Stimulated activated CD4-positive, alpha-beta T cell treated with anti-CD3 and anti-CD28 coated beads, Interleukin-12 subunit alpha, Interleukin-12 subunit beta, amount 100 ng/mL, for 4 hours (primary cell): Measurements from ENCODE around the gene DNER.

Source experiments
- DNase-seq: peaks from one replicate; pipeline ENCODE4 v3.0.0-alpha.2; 2020

DNER gene

DNA sequence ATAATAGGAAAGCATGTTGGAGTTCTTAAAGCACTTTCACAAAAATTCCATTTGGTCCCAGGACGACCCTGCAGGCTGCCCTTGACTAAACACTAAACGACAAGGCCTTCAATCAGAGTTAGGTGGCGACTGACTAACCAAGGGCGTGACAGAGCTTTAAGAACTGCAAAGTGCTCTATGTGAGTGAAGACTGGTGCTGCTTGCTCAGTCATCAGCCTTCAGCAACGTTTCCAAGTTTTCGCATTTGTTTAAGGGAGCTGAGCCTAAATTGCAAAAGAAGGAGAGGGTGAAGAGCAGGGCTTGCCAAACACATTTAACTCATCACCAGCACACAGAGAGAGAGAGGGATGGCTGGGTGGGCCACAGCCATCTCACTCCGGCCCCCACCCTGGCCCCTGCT, 238.6 kb downstream of the DNER start:
- no peak for DNase-seq

DNA sequence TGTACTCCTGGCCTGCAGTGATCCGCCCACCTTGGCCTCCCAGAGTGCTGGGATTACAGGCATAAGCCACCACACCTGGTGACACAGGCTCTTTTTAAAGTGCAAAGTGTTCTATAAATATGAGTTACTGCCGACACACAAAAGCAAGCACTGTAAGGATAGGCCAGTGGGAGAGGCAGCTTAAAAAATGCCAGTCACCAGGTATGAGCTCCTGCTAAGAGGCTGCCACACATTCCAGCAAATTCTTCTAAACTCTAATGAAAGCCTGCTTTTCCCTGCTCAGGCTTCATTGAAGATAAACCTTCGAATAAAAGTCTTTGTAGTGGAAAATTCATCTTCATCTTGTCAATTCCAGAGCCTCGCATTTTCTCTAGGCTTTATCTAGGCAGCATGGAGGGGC, 240.2 kb downstream of the DNER start:
- no peak for DNase-seq

DNA sequence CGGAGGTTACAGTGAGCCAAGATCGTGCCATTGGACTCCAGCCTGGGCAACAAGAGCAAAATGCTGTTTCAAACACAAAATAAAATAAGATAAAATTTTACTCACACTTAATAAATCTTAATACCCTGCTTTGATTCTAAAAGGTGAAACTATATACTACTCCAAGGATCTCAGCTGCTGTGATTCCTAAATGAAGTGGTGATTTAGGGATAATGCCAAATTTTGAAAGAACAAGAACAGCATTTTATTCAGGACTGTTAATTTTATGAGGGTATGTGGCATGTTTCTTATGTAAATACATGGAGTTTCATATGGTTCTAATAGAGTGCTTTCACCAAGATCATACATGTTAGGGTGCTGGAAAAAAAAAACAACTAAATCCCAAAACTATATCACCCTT, 243.6 kb downstream of the DNER start:
- no peak for DNase-seq

DNA sequence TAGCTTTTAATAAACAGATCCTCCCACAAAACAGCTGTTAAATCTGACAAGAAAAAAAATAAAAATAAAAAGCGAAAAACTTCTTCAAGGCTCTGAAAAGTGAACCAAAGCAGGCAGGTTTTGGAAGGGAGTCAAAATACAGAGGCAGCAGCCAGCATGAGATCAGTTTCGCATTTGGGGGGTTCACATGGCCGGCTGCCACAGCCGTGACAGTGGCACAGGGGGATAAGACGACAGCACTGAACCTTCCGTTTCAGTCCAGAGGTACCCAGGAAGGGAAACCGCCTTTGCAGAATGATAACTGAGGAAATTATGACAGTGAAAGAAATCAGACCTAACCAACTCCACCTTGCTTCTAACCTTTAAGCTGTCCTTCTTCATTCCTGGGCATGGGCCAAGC, 246.6 kb downstream of the DNER start:
- DNase-seq = no peak

DNA sequence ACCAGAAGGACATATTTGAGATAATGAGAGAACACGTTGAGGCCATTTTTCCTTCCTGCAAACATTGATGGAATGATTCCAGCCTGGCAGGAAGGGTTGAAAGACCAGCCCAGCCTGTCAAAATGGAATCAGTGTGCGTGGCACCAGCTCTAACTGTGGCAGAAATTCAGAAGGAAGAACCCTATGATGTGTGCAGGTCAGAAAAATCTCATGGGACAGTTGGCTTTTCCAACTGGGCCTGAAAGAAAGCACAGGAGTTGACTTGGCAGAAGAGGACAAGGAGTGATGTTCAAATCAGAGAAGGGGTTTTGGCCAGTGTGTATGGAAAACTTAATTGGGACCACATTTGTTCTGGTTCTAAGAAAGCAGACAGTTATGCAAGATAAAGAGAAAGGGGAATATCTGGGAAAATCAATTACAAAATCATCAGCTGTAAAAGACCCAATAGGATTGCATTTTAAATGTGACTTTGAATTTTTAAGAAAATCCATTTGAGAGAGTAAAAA, 250.5 kb downstream of the DNER start:
- DNase-seq = no peak

DNA sequence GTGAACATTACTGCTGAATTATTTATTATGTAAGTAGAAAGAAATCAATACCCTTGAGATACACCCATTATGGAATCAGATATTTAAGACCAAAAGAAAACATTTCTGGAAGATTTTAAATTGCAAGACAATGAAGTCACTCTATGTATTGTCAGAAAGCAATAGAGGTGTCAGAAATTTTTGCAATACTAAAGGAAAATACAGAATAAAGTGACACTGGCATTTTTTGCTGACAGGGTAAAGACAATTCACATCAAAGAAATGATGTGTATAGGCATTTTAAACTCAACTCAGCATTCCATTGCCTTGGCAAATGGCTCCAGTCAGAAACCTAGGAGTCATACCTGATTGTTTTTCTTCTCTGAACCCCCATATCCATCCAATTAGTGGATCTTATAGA, 252.2 kb downstream of the DNER start:
- DNase-seq = no peak

DNA sequence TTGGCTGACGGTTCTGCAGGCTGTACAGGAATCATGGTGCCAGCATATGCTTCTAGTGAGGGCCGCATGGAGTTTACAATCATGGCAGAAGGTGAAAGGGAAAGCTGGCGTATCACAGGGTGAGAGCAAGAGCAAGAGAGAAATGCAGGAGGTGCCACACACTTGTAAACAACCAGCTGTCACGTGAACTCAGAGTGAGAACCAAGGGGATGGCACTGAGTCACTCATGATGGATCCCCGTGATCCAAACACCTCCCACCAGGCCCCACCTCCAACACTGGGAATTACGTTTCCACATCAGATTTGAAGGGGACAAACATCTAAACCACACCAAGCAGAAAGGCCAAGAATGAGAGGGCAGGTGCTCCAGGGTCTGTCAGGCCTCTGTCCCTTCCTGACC, 258.3 kb downstream of the DNER start:
- no peak for DNase-seq

DNA sequence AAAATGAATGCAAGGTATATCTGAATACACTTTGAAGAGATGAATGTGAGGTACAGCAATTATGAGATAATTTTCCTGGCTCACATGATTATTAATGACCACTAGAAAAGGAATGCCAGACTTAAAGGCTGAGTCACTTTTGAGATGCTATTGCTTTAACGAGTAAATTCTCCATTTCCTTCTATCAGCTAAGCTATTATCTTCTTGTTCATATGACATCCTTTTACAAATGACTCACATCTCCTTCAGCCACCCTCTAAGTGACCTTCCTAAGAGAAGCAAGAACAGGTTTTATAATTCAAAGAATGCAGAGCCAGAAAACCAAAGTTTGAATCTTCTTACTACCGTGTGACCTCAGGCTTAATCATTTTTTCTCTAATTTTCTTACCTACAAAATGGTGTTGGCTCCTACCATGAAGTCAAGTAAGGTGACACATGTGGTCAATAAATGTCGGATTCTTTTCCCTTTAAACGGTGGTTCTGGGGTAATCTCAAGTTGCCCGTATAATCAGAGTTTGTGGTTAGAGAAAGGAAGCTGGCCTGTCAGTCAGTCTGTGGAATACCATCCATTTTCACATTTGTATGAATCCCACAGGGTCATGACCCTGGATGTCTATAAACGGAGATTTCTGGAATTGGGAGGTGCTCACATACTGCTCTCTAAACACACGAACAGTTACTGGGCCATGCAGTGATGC, 259.3 kb downstream of the DNER start:
- no peak for DNase-seq

DNA sequence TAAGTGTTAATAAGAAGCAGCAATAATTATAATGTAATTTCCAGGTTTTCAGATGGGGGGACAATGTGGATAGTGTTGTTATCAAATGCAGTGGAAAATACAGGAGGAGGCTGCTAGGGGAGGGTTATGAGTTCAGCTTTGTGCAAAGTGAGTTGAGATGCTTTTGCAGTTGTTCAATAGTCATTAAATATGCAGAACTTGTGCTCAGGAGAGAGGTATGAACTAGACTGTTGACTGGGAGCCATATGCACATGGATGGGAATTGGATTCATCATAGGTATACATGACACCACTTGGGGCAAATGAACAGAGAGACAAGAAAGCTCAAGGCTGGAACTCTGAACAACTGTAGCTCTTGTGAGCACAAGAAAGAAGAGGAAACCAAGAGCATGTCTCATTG, 261.1 kb downstream of the DNER start:
- no peak for DNase-seq

DNA sequence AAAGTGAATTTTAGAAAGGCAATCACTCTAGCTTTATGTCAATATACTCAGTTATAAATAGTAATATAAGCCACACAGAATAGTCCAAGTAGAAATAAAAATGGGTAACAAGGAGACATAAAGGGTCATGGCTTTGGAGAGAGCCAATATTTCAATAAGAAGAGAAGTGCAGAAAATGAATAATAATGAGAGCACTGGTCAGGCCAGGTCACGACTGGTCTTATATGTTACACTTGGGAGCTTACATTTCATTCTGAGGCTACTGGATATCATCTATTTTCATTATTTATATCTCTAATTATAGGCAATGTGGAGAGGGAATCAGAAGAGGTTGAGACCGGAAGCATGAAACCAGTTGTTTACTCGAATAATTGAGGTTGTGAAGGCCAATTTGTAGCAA, 262.5 kb downstream of the DNER start:
- DNase-seq = no peak

DNA sequence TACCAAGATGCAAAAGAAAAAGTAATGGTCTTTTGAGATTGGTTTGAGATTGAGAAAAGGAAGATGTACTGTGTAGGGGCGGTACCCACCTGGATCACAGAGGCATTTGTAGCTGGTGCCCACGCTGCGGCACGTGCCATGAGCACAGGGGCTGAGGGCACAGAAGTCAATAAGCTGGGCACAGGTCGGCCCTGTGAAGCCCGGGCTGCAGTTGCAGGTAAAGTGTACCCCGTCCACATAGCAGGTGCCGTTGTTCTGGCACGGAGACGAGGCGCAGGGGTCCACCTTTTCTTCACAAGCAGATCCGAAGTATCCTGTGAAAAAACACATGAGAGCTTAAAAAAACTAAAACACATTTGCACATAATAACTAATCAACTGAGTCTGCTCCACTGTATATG, 267.1 kb downstream of the DNER start:
- DNase-seq = no peak

DNA sequence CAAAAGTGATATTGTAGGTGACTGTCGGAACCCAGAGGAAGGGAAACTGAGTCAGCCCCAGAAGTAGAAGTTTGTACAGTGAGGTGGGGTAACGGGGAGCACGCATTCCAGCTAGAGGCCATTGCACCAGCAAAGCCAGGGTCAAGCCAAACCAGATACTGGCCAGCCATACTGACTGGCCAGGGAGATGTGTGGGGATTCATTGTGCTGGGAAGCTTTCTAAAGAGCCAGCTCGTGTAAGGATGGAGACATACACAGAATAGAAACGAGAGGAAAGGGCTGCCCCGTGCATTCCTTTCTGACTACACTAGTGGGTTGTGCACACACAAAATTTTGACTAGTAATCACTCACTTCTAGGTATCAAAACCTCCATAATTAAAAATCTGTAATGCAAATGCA, 268.0 kb downstream of the DNER start:
- no peak for DNase-seq

DNA sequence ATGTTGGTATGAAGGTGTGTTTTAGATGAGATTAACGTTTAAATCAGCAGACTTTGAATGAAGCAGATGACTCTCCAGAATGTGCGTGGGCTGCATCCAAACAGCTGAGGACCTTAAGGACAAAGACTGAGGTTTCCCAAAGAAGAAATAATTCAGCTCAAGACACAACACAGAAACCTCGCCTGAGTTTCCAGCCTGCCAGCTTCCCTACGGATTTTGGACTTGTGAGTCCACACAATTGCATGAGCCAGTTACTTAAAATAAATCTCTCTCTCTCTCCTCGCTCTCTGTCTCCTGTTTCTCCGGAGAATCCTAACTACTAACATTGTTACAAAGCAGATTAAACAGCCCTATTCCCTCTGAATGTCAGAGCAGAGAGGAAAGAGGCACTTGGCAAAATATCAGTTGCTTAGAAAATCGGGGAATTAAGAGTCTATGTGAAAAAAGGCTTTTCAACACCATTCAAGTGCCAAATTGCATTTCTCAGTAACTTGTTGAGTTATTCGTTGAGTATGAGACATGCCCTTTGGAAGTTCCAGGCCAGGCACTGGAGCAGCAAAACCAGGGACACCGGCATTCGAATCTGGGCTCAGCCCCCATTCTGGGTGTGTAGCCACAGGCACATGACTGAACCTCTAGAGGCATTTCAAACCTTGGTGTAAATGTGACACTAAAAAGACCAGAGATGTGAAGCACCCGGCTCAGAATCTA, 268.7 kb downstream of the DNER start:
- no peak for DNase-seq

DNA sequence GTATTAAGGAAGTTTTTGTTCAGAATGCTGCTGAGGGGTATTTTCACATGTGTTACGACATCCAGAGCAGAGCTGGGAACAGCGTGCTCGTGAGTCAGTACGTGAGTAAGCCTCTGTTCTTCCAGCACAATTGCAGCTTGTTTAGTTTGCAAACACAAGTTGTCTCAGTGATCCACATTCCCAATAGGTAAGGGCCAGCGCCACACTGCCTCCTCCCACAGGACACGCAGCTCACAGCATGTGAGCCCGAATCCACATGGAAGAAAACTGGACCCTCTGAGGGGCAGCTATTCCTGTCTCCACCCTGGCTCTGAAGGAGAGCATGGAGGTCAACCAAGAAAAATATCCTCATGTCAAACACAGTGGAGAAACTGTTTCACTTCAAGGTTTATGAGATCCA, 269.3 kb downstream of the DNER start:
- no peak for DNase-seq

DNA sequence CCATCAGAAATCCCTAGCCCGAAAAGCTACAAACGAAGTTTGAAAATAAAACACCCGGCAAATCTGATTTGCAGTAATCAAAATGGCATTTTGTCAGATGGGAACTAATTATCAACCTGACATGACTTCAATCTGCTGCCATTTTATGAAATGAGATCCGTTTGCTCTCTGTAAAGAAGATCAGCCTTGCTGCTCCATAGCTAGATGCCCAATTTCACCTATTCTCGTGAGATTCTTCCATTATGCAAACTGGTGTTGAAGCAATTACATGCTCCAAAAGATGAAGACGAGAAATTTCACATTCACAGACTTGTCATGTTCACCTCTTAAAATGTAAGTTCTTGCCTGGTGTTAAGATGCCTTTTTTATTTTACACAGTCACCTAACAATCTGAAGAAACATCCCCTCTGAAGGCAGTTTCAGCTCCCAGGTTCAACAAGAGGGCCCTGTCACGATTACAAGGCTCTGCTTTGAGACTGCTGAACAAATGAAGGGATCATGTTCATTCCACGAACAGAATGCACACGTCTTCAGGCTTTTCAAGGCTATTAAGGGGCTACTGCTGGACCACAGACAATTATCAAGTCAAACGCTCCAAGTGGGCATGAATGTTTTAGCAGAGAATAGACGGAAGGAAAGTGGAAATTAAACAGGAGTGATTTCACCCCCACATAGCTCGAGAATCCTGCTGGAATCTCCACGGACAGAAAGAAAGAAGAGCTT, 270.6 kb downstream of the DNER start:
- no peak for DNase-seq

DNA sequence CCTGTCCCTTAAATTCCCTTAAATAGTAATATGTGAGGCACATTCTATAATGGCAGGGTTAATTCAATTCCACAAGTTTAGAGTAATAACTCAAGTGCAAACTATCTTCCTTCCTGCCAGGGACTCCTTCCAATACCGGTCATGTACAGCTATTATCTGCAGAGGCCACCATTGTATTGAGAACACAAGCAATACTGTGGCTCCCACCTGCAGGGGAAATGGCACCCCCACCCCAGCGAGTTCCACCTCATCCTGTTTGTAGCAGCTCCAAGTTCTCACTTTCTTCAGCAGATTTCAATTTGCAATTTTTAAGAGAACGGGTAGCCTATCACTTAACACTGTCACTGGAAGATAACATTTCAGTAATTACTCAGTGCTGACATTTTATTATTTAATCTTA, 271.2 kb downstream of the DNER start:
- no peak for DNase-seq

DNA sequence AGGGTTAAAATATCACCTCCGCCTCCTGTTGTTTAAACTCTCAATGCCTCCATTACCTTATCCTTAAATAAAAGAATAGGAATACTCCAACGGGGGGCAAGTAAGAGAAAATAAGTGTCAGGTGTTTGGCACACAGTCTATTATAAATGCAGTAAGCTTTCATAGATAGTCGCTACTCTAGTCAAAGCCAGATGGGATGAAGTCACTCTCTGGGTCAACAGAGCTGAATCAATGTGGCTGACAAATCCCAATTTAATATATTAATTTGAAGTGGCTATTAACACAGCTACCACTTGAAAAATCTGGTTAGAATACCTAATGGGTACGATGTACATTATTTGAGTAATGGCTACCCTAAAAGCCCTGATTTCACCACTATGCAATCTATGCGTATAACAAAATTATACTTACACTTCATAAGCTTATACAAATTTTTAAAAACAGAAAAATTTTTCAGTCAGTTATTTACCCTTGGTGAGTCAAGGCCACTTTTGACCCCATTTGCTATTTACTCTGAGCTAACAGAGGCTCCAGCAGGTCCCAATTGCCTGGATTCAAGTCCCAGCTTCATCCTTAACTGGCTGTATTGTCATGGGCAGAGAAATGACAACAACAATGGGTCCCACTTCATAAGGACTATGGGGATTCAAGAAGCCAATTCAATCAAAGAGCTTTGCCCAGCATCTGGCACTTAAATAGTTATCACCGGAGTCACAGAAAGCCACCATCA, 275.8 kb downstream of the DNER start:
- DNase-seq = no peak

DNA sequence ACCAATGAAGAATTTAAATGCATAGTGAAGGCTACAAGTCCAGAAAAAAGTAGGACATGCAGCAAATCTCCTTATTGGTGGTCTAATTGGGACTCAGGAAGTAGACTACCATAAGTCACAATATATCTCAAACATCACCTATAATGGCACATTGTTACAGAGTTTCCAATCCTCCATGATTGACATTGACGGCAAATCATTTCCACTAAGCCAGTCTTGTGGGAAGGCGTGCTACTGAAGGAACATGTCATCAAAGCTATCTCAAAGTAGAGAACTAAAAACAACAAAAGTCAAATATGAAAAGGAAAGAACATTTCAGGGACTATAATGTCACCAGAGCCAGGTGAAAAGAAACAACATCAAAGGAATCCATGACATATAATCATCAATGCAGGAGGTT, 276.9 kb downstream of the DNER start:
- DNase-seq = no peak

DNA sequence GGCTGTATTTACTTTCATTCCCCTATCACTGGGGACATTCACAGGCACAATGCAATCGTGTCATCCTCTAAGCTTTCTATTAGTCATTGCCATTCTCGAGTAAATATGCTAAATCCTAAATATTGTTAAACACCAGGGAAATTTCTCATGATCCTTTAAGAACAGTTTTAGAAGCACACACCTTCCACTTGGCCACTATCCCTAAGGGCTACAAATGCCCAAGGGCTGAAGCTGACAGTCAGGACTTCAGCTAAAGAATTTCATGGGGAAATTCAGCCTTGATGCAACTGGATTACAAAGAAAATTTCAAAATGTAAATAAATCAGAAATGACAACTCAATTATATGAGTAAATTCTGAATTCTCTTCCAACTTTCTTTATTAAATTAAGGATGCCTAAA, 280.2 kb downstream of the DNER start:
- no peak for DNase-seq

DNA sequence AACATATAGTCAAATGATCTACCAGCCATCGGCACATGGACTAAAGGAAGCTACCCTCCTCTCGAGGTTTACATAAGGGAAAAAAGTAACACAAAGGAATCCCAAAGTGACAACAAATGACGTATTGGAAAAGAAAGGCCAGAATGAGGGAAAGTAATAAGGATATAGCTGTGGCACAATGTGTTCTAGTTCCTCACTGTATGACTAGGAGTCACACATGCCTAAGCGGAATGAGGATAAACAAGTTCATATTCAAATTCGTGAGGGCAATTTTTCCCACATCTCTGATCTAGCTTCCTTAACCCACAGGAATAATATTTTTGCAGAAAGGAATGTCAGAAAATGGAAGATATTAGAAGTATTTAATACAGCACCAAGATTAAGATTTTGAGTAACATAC, 281.0 kb downstream of the DNER start:
- no peak for DNase-seq

DNA sequence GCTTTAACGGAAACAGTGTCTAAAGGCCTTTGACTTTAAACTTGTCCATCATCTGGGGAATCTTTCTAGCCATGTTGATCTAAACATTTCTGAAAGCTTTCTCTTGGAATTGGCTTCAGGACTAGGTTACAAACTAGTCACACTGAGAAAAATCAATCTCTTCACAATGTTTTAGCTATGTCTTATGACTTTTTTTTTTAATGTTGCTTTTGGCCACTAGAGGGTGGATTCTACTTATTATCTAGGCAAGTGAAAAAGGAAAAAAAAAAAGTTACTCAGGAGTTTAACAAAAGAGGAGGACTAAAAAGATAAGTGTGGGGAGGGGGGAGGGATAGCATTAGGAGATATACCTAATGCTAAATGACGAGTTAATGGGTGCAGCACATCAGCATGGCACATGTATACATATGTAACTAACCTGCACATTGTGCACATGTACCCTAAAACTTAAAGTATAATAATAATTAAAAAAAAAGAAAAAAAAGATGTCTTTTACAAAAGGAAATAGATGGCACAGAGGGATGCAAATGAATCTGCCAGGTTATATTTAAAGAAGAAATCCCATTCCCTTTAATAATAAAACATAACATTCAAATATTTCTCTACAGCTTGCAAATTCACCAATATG, 282.9 kb downstream of the DNER start:
- DNase-seq = no peak

DNA sequence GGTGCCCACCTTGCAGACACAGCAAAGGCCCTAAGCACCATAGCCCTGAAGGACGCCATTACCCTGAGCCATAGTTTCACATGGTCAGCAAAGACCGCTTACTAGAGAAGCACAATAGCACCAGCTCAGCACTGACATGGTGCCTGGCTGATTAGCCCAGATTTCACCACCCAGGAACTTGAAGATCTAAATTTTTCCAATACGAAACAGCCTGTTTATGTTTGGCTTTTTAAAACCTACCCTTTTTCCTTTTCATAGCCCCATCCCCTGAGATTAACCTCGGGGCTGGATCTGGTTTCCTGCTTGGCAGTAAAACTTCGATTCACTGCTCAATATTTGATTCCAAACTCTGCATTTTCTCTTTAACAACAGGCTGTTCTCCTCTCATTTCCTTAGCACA, 284.8 kb downstream of the DNER start:
- DNase-seq = no peak

DNA sequence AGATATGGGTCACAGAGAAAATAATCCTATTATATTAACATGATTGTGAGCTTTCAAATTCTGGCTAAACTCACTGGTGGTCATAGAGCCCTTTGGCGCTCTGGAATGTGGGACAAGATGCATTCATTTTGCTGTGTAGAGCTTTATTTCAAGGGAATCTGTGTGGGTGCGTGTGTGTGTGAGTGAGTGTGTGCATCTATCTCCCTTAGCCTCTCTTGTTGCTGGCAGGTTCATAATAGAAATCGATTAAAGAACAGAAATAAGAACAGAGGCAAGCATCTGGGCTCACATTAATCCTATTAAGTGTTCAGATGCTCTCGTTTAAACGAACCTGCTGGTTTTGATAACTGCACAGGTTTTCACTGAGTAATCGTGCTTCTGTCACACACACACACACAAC, 287.9 kb downstream of the DNER start:
- DNase-seq = no peak
